HG02938 (cell line): ENCODE results near the gene NCEH1.
A peak's percentile ranks its signal among the peaks of the same experiment; 100 is the strongest.
"Not testable (repeated sequence)": the region's sequence is repeated elsewhere in the genome, so short reads cannot be mapped to it uniquely, and the experiment has no call there.

Experiments used
- ATAC-seq: cut with Tn5 transposase; IDR thresholded peaks from one replicate; pipeline ENCODE4 v1.9.1; 2021; ENCODE audit warnings: mild to moderate bottlenecking, moderate library complexity; ENCODE audit not compliant: unreplicated experiment

Gene NCEH1

GRCh38 chr3:172676196-172676922, 34.5 kb downstream of the NCEH1 start:
- no peak for ATAC-seq

DNA sequence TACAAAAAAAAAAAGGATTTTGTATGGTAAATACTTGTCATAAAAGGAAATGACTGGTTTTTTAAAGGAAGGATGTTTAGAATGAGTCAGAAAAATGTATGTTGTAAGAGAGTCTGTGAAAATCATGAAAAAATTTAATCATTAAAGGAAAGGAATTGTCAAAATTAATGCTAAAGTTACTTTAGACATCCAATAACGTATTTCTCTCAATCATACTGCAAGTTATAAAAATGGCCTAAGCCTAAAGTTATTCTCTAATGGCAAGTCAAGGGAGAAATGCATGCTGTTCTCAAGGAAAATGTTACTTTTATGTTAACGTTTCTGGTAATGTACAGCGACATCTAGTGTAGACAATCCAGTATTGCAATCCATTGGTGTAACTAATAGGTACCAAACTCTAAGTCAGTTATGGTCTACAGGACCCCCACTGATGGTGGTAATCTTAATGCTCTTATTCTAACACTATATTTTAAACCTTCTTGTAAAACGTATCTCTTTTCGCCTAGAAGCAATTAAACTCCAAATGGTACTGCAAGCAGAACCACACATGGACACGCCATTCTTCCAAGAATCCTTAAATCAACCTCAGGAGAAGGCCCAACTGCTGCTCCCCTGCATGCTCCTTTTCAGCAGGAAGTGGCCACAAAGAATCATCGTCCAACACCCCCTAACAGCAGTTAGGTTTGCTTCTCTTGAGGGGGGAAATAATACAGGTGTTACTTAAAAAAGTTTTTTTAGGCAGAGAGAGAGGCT, 35.2 kb downstream of the NCEH1 start:
- no peak for ATAC-seq

DNA sequence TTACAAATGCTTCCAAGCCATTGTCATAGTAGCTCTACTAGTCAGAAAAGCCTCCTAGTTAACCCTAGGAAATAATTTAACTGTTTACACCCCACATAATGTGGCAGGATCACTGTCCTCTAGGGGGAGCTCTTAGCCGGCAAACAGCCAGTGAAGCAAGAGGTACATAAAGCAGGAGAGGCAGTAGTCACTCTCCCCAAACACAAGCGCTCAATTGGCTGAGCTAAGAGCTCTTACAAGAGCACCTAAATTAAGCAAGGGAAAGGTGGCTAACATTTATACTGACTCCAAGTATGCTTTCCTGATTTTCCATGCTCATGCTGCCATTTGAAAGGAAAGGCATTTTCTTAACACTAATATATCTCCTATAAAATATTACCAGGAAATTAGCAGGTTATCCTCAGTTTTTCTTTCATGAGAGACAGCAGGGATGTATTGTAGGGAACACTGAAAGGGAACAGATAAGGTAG, 37.6 kb downstream of the NCEH1 start:
- peak; percentile 81 for ATAC-seq

- ATAC-seq, result no peak
Measured at GRCh38 chr3:172669021-172669420, 41.8 kb downstream of the NCEH1 start.

GRCh38 chr3:172666873-172667694, 43.8 kb downstream of the NCEH1 start:
- ATAC-seq, result peak; percentile 99

DNA sequence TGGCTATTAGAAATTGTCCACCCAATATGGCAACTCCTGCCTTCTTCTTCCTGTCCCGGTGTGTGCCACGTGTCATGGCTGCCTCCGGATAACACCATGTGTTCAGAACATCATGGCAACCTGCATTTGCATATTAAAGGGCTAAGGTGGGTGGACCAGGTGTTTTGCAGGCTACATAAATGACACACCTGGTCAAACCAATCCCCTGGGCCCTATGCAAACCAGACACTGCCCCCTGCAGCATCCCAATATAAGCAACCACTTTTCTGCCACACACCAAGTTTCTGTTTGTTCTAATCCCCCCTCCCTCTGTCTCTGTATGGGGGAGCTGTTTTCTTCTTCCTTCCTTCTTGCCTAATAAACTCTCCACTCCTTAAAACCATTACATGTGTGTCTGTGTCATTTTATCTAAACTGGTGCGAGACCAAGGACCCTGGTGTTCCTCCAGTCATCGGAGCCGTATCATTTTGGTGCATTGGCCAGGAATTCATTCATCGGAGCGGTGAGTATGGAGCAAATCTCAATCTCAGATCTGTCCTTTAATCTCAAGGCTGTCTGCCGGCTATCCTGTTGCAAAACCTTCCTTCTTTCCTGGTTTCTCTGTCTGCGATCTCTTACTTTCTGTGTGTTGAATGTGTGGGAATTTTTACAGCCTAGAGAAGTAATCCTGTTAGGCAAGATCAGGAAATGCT, 44.5 kb downstream of the NCEH1 start:
- ATAC-seq, result no peak

DNA sequence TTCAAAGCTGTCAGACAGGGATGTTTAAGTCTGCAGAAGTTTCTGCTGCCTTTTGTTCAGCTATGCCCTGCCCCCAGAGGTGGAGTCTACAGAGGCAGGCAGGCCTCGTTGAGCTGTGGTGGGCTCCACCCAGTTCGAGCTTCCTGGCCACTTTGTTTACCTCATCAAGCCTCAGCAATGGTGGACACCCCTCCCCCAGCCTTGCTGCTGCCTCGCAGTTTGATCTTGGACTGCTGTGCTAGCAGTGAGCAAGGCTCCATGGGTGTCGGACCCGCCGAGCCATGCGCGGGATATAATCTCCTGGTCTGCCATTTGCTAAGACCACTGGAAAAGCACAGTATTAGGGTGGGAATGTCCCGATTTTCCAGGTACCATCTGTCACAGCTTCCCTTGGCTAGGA, 45.4 kb downstream of the NCEH1 start:
- ATAC-seq, result not testable (repeated sequence)

DNA sequence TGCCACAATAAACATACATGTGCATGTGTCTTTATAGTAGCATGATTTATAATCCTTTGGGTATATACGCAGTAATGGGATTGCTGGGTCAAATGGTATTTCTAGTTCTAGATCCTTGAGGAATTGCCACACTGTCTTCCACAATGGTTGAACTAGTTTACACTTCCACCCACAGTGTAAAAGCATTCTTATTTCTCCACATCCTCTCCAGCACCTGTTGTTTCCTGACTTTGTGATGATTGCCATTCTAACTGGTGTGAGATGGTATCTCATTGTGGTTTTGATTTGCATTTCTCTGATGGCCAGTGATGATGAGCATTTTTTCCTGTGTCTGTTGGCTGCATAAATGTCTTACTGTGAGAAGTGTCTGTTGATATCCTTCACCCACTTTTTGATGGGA, 50.4 kb downstream of the NCEH1 start:
- ATAC-seq, result not testable (repeated sequence)

GRCh38 chr3:172659246-172660002, 51.4 kb downstream of the NCEH1 start:
- ATAC-seq, result no peak

DNA sequence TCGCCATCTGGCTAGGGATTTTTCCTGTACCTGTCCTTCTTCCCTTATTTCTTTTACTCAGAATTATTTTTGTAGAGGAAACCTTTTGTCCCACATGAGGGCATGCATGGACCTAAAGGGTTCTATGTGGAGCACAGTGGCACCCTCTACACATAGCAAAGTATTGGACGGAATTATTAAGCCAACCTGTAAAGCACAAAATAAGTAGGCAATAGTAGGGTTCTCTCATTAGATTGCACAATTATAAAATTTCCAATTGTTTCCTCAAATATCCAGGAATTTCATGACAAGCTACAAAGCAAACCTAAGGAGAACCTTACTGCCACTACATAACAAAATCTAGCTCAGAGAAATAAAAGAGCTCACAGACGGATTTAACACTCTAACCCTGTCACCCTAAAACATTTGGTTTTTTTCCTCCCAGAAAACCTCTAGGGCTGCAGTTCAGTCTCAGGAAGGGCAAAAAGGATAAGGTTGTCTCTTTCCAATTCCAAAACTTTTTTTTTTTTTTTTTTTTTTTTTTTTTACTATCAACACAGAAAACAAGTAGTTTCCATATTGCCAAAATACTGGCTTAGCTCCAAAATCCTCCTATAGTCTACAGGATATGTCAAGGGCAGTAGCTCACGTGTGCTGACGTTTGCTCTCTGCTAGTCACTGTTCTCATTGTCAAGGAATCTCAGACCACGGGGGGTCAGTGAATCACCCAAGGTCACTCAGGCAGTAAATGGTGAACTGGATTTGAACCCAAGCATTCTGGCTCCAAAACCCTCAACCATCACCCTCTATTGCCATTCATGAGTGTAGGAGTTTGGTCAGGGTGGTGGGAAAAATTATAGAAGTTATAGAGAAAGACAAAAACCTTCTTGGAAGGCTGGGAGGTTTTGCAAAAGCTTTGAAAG, 52.3 kb downstream of the NCEH1 start:
- ATAC-seq, result no peak

GRCh38 chr3:172656602-172657001, 54.3 kb downstream of the NCEH1 start:
- no peak for ATAC-seq

DNA sequence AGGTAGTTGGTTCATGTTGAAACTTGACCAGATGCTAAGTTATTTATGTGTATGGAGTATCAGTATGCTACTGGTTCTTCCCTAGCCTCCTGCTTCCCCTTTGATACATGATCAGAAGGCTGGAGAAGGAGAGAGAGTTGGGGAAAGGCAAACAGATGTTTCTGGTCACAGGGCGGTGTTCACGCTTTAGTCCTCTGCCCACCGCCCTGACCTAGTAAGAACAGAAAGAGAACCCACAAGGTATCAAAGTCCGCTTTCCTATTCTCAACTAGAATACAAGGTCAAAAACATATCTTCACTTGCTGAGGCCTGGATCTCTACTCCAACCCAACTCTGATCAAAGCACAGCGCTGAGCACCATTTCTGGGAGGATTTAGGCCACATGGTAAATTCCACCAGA, 55.5 kb downstream of the NCEH1 start:
- no peak for ATAC-seq

DNA sequence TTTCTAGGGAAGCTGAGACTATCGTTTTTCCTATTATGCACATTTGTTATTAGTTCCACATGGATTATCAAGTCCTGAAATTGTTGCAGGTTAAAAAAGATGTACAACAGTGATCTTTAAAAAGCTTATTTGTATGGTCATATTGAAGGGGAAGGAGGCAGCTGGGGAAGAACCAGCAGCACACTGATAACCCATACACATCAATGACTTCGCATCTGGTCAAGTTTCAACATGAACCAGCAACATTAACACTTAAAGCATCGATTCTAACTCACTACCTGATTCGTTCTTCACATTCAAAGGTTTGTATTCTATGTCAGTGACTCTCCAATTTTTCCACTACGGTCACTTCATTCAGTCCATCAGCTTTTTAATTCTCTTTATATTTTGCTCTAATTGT, 56.4 kb downstream of the NCEH1 start:
- no peak for ATAC-seq

DNA sequence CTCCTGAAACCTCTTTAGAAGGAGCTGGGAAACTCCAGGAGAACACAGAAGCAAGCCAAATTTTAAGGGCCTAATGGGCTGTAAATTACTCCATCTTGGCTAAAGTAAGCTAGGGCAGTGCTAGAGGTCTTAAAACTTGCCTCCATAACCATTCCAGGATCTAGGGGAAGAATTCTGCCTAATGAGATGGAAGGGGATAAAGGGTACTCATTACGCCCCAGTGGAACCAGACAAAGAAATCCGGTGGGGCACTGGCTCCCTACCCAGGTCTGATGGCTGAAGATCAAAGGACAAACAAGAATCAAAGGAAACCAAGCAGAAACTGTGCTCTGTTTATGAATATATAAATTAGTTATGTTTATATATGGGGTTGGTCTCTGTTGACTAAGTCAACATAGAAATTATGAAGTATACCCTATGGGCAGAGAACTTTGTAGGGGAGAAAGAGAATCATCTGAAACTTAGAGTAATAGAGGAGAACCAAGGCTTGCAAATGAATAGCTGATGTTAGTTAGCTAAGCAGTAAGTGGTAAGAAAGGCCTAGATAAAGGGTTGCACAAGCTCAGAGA, 57.8 kb downstream of the NCEH1 start:
- no peak for ATAC-seq

GRCh38 chr3:172651936-172652625, 58.8 kb downstream of the NCEH1 start:
- ATAC-seq, result no peak

DNA sequence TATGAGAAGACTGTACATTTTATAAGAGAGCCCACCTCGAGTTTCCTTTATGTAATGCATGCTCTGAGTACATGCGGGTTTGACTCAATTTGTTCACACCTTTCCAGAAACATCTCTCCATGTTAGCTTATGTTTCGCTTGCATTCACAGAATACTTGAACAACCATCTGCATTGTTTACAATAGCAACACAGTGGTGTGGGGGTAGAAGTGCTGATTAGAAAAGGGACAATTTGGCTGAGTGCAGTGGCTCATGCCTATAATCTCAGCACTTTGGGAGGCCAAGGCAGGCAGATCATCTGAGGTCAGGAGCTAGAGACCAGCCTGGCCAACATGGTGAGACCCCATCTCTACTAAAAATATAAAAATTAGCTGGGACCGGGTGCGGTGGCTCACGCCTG, 60.9 kb downstream of the NCEH1 start:
- ATAC-seq, result no peak

GRCh38 chr3:172648747-172649146, 62.1 kb downstream of the NCEH1 start:
- ATAC-seq, result no peak

DNA sequence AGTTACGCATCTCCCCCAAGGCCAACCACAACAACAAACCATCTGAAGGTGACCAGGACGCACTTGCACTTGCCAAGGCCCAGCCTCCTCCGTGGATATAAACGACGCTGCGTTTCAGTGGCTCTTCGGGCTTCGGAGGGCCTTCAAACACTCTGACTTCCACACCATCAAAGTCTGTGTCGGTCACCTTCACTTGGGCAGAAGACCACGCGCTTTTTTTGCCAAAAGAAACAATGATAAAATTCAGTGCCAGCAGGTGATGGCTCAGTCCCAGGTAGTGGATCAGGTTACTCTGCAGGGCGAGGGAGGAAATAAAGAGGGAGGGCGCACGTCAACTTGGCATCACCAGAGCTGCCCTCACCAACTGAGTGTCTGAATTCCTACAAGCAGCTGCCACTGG, 63.0 kb downstream of the NCEH1 start:
- no peak for ATAC-seq
